CD4-positive, alpha-beta T cell treated with Interleukin-15 for 1 hour (primary cell): Measurements from ENCODE around the gene CDH20.

Experiments used
- DNase-seq: peaks from one replicate; pipeline ENCODE4 v3.0.0-alpha.2; 2020

Gene CDH20

GRCh38 chr18:61581578-61582201 is 248.5 kb downstream of the CDH20 start:
- peak; percentile 40 for DNase-seq

GRCh38 chr18:61582202-61582710 is 249.0 kb downstream of the CDH20 start:
- DNase-seq: no peak

DNA sequence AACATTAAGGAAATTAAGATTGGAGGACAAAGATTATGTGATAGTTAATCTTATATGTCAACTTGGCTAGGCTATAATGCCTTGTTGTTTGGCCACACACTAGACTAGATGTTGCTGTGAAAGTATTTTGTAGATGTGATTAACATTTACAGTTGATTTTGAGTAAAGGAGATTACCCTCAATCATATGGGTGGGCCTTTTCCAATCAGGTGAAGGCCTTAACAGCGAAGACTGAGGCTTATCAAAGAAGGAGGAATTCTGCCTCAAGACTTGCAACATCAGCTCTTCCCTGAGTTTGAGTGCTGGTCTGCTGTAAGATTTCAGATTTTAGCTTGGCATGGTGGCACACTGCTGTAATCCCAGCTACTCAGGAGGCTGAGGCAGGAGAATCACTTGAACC is 250.3 kb downstream of the CDH20 start:
- no peak for DNase-seq

DNA sequence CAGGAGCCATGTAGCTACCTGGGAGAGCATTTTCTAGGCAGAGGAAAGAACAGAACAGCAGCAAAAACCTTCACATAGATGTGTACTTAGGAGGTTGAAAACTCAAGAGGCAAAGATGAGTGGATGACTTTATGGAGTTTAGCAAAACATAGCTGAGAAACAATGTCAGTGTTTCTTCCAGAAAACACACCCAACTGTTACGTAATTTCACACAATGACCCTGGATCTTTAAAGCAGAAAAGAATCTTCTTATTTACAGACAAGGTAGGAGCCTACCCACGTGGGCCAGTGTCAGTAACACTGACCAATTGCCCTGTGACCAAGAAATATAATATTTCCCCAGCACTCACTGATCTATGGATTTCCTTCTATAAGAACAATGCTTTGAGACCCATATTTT is 254.6 kb downstream of the CDH20 start:
- no peak for DNase-seq

GRCh38 chr18:61589053-61589723 is 256.0 kb downstream of the CDH20 start:
- peak; percentile 41 for DNase-seq

- no peak for DNase-seq
Observed at GRCh38 chr18:61589724-61590065, 256.5 kb downstream of the CDH20 start.

GRCh38 chr18:61591253-61591652 is 258.0 kb downstream of the CDH20 start:
- DNase-seq: no peak

- DNase-seq: no peak
Observed at GRCh38 chr18:61595615-61596251, 262.5 kb downstream of the CDH20 start.

DNA sequence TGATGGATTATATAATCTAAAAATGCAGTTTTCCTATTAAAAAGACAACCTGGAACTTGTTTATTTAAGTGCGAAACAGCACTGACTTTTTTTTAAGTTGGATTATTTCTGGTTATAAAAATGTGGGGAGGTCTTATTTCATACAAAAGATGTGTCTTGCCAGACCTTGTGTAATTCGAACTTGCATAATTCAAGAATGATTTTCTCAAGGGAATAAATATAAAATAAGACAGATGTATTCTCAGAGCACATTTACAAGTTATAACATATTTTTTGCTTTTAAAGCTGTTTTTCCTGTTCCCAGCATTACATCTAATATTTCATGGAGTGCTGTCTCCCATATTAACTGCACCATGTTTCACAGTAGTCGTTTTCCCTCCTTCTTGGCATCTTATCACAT is 263.1 kb downstream of the CDH20 start:
- no peak for DNase-seq

DNA sequence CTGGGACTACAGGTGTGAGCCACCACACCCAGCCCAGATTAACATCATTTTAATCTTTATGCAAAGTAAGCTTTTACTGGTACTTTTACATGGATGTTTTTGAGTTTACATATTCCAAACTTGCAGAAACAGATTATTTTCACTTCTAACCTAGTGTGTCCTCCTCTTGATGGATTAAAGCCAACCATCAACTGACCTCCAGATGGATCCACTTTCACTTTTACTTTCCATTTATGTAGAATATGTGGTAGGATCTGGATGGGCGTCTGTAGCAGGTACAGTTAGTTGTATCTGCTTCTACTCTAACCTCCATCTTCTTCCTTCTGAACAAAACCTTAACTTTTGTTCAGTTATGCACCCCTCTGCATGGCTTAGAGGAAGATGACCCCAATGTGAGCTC is 264.1 kb downstream of the CDH20 start:
- DNase-seq: no peak

DNA sequence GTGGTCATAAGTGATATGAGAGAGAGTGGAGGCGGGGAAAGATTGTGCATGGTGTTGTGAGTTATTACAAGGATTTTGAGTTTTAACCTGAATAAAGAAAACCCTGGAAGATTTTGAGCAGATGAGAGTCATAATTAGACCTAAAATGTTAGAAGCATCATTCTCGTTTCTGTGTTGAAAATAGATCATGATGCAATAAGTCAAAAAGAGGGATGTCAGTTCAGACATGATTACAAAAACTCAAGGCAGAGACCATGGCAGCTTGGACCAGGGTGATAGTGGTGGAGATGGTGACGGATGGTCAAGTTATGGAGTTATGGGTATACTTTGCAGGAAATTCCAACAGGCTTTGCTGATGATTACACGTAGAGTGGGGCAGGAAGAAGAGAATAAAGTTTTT is 267.2 kb downstream of the CDH20 start:
- DNase-seq: no peak

- DNase-seq: no peak
Observed at GRCh38 chr18:61602836-61603235, 269.6 kb downstream of the CDH20 start.
